Cerebellar nuclear complex (tissue), 1 donor: ENCODE results near the gene SYMPK.
A peak's percentile ranks its signal among the peaks of the same experiment; 100 is the strongest.
"Not testable (repeated sequence)": the region's sequence is repeated elsewhere in the genome, so short reads cannot be mapped to it uniquely, and the experiment has no call there.

Experiments used
- DNase-seq, 2 experiments: peaks; one replicate each; lab custom pipeline; 2025; lab: John Stamatoyannopoulos, UW

The SYMPK gene

DNA sequence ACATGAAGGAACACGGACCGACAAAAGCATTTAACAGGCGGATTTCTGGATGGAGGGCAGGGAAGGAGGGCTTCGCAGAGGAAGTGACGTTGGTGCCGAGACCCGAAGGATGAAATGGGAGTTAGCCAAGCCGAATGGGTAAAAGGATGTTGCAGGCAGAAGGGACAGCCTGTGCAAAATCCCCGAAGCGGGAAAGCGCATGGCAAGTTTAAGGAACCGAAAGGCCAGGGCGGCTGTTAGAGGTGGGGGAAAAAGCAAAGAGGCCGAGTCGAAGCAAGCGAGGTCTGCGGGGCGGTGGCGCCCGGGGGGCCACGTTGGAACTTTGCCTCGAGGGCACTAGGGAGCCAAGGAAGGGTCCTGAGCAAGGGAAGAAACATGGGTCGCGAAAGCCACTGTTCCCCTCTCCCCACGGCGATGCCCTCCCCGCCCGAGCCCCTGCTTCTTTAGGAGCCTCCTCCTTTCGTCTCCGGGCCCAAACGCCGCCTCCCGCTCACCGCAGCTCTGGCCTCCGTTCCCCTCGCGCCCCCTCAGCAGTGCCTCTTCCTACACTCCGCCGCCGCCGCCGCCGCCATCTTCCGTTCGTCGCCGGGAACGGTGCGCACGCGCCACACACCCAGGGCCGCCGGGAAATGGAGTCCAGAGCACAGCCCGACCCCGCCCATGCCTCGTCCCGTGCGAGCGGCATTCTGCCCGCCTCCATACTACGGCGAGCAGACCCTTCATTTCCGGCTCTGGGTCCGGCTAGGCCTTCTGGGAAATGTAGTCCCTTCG is at the start of gene SYMPK:
SYMPK (minus strand) TSS at position 584 of the 771 bp plus-strand sequence. CDS start 8,652 bp downstream, outside the sequence.
- DNase-seq: peak; percentile 94 to 96

GRCh38 chr19:45911291-45911690 is 48.3 kb upstream of the SYMPK start:
- DNase-seq: no peak

GRCh38 chr19:45908956-45909355 is 46.0 kb upstream of the SYMPK start:
- no peak for DNase-seq

DNA sequence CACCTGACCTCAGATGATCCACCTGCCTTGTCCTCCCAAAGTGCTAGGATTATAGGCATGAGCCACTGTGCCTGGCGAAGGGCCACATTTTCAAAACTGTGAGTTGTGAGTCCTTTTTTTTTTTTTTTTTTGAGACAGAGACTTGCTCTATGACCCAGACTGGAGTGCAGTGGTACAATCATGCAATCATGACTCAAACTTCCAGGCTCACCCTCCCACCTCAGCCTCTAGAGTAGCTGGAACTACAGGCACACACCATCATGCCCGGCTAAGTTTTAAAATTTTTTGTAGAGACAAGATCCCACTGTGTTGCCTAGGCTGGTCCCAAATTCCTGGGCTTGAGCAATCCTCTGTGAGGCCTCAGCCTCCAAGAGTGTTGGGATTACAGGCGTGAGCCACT is 43.3 kb upstream of the SYMPK start:
- no peak for DNase-seq

GRCh38 chr19:45905011-45905410 is 42.1 kb upstream of the SYMPK start:
- DNase-seq: no peak

DNA sequence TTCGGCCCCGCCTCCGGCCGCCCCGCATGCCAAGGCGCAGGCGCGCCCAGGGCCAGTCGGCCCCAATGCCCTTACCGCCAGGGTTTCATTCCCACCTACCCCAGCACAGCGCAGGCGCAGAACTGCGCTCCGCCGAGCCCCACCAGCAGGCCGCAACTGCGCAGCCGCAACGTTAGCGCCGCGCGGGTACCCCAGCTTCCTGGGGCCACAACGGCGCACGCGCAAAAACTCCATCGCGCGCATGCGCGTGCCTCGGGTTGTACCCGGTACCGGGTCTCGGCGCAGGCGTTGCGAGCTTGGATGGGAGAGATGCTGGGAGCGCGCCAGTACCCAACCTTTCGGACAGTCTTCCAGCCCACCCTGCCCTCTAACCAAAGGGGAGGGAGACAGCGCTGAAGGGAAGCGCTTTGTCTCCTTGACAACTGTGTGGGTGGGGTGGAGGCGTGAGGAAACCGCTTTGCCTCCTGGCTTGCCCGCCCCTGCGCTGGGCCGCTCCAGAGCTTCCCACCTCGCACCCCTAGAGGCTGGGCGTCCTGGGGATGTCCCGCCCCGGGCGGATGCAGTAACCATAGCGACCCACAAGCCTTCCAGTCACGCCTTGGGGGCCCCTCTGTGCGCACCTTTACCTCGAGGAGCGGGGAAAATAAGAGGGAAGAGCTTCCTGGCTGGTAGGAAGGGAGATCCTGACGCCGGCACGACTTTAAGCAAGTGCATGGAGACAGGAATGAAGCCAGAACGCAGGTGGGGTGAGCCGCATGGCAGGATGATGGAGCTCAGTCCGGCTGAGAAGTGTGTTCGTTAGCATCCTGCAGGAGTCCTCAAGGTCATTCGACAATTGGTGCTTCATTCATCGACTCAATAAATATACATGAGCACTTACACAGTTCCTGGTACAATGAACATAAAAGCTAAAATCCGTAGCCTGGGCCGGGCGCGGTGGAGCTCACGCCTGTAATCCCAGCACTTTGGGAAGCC is 40.0 kb upstream of the SYMPK start:
- DNase-seq: peak; percentile 24 to 84

- DNase-seq: no peak
Observed at GRCh38 chr19:45901912-45902650, 39.1 kb upstream of the SYMPK start, which contains the start of gene MYPOP. MYPOP (minus strand) TSS chr19:45902613; CDS start chr19:45901773, 840 bp downstream.

DNA sequence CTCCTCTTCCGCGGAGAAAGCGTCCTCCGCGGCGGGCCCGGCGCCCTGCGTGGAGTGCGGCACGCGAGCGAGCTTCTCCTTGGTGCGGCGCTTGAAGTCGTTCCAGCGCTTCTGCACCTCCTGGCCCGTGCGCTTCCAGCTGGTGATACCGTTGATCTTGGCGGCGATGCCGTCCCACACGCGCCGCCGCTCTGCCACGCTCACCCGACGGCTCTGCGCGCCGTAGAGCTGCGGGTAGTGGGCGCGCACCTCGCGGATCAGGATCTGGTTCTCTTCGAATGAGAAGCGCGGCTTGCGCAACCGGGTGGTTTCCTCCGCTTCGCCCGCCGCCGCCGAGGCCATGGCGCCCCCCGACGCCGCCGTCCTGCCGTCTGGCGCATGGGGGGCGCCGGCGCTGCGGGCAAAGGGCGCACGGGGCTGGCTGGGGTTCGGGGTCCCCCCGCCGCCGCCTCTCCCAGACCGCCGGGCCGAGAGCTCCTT is 38.5 kb upstream of the SYMPK start:
- no peak for DNase-seq

- no peak for DNase-seq
Observed at GRCh38 chr19:45900738-45901431, 37.9 kb upstream of the SYMPK start.

GRCh38 chr19:45899919-45900589 is 37.1 kb upstream of the SYMPK start:
- no peak for DNase-seq

DNA sequence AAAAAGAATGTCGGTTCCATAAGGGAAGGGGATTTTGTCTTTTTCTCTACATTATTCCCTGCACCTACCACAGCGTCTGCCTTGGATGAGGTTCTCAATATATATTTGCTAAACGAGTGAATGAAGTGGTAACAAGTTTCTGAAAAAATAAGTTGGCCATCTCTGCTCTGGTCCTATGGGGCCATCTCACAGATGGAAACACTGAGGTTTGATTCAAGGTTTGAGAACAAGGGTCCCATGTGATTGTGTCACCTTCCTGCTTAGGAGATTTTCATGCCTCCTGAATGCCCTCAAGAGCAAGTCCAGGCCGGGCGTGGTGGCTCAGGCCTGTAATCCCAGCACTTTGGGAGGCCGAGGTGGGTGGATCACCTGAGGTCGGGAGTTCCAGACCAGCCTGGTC is 36.3 kb upstream of the SYMPK start:
- no peak for DNase-seq

DNA sequence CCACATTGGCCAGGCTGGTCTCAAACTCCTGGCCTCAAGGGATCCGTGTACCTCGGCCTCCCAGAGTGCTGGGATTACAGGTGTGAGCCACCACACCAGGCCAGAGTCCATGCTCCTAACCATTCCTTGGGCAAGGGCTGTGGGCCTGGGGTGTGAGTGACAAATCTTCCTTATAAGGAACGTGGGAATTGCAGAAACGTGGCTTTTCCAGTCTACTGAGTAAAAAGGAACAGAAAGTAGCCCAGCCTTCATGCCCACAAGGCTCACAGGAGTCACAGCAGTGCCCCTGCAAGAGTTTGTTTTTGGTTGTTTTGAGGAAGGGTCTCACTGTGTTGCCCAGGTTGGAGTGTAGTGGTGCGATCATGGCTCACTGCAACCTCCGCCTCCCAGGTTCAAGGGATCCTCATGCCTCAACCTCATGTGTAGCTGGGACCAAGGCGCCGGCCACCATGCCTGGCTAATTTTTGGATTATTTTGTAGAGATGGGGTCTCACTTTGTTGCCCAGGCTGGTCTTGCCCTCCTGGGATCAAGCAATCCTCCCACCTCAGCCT is 34.4 kb upstream of the SYMPK start:
- DNase-seq: no peak

DNA sequence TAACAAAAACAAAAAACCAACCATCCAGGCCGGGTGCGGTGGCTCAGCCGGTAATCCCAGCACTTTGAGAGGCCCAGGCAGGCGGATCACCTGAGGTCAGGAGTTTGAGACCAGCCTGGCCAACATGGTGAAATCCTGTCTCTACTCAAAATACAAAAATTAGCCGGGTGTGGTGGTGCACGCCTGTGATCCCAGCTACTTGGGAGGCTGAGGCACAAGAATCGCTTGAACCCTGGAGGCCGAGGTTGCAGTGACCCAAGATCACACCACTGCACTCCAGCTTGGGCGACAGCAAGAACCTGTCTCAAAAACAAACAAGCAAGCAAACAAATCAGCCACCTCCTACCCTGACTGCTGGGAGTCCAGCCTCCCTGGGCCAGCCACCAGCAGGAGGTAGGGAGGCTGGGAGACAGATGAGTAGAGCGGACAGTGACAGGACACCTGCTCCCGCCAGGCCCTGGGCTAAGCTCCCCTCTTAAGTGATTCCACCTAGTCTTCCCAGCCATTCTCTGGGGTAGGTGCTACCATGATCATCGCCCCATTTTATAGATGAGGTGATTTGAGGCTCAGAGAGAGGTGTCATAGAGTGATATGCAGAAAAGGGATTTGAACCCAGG is 33.1 kb upstream of the SYMPK start:
- DNase-seq: not testable (repeated sequence)

DNA sequence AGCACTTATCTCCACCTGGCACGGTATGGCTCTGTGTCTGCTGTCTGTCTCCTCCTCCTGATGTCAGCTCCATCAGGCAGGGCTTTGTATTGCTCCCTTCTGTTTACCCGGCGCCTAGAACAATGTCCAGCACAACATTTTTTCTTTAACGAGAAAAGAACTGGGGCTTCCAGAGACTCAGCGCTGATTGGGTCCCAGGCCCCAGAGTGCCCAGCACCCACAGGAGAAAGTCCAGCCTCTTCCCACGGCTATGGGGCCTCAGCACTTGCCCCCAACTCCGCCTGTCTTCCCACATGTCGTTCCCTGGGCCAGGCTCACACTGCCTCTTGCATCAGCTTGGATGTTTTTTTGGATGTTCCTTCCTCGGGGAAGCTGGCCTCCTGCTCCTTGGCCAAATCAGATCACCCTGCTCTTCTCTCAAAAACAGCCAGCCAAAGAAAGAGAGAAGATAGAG is 32.6 kb upstream of the SYMPK start:
- no peak for DNase-seq

- no peak for DNase-seq
Observed at GRCh38 chr19:45890877-45891276, 27.9 kb upstream of the SYMPK start.

DNA sequence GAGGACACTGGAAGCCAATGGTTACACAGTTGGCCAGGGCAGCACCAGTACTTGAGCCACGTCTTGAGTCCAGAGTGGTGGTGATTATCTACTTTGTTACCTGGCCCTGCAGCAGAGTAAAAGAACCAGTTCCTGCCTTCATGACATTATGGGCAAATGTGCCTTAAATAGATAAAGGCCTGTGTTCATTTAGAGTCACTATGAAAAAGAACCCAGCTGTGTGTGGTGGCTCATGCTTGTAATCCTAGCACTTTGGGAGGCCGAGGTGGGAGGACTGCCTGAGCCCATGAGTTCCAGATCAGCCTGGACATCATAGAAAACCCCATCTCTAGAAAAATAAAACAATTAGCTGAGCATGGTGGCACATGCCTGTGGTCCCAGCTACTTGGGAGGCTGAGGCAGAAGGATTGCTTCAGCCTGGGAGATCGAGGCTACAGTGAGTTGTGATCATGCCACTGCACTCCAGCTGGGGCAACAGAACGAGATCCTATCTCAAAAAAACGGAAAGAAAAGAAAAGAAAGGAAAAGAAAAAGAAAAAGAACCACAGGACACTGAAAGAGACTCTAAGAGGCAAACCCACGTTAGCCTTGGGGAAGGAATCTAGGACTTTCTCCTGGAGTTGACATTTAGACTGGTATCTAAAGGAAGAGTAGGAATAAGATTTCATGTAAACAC is 26.4 kb upstream of the SYMPK start:
- DNase-seq: no peak

DNA sequence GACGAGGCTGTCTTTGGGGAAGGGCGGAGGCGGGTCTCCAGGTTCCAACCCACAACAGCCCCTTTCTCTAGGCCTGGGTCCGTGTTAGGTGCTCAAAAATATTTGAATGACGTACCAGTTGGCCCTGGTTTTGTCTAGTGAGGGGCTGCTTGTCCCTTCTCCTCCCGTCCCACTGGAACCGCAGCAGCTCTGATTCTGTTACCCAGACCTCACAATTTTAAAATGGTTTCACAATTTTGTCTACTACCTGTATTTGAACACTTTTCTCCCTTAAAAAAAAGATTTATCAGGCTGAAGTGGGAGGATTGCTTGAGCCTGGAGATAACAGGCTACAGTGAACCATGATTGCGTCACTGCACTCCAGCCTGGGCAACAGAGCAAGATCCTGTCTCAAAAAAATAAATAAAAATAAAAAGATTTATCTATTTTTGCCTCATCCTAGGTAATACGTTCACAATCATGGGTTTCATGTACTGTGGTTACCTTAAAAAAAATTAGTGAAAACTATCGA is 24.3 kb upstream of the SYMPK start:
- no peak for DNase-seq

DNA sequence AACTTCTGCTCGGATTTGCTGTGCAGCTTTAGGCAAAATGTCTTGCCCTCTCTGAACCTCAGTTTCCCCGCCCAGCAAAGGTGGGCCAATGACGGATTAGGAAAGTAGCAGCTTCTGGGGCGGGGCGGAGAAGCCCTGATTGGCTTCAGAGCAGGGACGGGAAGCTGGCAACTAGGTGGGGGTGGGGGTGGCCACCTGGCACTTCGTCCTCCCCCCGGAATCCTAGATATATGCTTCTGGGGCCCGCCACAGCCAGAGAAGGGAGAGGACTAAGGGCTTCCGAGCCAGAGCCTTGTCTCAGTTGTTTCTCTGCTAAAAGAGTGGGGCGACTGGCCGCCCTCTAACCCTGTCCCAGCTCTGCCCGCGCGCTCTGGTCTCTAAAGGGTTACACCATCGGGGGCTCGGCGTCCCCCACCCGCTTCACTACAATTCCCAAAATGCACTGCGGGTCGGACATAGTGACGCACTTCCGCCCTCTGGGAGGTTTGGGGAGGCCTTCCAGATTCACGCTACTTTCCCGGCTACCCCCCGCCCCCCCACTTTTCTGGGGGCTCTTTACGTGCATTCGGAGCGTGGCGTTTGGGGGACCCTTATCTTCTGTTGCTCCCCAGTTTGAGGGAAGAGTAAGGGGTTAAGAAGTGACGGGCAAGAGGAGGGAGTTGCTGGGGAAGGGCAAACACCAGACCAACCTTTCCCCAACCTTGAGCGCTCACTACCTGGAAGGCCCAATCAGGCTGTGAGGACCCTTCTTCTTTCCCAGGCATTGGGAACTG is 23.7 kb upstream of the SYMPK start:
- DNase-seq: peak; percentile 26 to 81
